GM18505 (cell line): ENCODE measurements around the gene SPAG5.
"Not testable (repeated sequence)": the region's sequence is repeated elsewhere in the genome, so short reads cannot be mapped to it uniquely, and the experiment has no call there.

Experiments
- ATAC-seq: cut with Tn5 transposase; IDR thresholded peaks from one replicate; pipeline ENCODE4 v1.9.1; 2021; ENCODE audit not compliant: unreplicated experiment
- POLR2A ChIP-seq: IDR thresholded peaks from 4 replicates; pipeline ENCODE4 v1.6.1; 2011; ENCODE audit warnings: borderline replicate concordance; ENCODE audit not compliant: insufficient read depth, insufficient read length; ENCODE audit errors: extremely low read depth

The SPAG5 gene

GRCh38 chr17:28623696-28624095 lies 24.9 kb upstream of the SPAG5 start:
- ATAC-seq = no peak
- TF ChIP-seq POLR2A = no peak

DNA sequence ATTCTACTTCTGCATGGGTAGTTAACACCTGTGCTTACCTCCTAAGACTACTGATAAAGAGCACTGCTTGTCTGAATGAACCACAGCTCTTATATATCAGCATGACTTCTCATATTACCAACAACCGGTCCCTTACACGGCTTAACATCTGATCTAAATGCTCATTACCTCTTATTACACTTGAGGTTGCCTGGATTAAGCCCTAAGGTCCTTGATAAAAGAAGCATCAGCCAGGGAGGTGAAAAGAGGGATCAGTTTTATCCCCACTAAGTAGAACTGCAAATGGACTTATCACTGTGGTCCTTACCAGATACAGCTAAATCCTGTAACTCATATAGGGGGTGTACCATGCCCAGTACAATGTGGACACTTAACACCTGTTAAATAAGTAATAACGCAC lies 23.4 kb upstream of the SPAG5 start:
- TF ChIP-seq POLR2A = no peak
- no peak for ATAC-seq

- no peak for TF ChIP-seq POLR2A
- no peak for ATAC-seq
Measured at GRCh38 chr17:28620010-28620409, 21.2 kb upstream of the SPAG5 start.

GRCh38 chr17:28618464-28618863 lies 19.6 kb upstream of the SPAG5 start:
- no peak for ATAC-seq
- no peak for TF ChIP-seq POLR2A

DNA sequence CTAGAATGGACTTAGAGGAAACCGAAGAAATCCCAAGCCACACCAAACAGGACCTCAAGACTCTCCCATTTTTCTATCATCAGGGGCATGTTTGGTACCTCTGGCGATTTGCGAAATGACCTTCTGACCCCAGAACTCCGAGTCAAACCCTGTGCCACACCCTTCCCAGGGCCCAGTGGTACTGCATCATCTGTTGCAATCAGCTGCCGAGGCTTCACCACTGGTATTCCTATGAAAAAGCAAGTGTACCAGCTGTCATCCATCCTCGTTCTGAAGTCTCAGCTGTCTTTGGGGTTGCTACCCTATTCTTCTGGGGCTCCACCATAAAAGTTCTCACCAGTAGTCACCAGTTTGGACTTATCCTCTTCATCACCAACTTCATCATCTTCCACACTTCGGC lies 17.5 kb upstream of the SPAG5 start:
- TF ChIP-seq POLR2A = no peak
- ATAC-seq = no peak

DNA sequence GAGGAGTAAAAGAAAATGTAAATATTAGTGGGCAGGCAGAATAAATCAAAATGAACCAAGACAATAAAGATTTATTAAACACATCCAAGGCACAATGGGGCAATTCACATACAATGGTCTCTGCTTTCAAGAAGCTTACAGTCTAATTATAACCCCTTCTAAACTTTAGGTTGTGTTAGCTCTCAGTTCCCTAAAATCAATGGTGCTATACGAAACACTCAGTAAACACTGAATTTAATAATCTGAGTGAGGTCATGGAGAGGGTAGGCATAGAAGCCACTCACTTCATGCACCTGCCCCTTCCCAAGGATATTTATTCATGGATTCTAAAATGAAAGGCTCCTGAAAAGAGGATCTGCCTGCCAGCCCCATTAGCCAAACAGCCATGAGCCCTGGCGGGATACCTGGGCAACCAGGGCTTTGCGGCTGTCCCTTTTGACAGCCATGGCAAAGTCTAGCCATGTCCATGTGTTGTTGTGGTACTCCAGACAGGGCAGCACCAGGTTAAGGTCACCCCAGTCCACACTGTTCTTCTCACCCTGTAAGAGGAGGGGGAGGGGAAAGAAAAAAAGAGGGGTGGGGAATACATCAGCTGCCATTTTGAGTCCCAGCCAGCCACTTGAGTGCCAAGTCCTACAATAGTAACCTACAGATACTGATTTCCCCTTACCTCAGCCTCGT lies 16.6 kb upstream of the SPAG5 start:
- no peak for ATAC-seq

GRCh38 chr17:28613931-28614381 lies 15.1 kb upstream of the SPAG5 start, which contains the start of gene RSKR:
TSS of gene RSKR (minus strand) at chr17:28614185. CDS start at chr17:28614161, 24 bp downstream.
- no peak for TF ChIP-seq POLR2A
- no peak for ATAC-seq

More for the DNA sequence above, 16.6 kb upstream of the SPAG5 start:
- no peak for TF ChIP-seq POLR2A

GRCh38 chr17:28612936-28613872 lies 14.4 kb upstream of the SPAG5 start:
- ATAC-seq = no peak
- no peak for TF ChIP-seq POLR2A

DNA sequence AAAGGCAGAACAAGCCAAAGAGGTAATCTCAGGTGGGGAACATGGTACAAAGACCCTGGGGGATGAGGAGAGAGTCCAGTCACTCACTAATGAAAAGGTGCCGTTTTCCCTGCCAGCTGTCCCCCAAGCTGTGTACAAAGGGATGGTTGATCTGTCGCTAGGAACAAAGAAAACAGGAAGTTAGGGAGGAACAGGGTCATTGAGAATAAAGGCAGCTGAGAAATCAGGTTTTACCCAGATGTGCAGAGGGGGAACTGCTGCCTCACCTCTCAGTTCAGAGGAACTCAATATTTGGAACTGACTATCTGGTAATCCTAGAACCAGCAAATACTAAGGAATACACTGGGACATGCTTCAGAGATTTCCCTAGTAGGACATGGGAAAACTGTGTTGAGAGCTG lies 13.7 kb upstream of the SPAG5 start:
- no peak for ATAC-seq
- no peak for TF ChIP-seq POLR2A

DNA sequence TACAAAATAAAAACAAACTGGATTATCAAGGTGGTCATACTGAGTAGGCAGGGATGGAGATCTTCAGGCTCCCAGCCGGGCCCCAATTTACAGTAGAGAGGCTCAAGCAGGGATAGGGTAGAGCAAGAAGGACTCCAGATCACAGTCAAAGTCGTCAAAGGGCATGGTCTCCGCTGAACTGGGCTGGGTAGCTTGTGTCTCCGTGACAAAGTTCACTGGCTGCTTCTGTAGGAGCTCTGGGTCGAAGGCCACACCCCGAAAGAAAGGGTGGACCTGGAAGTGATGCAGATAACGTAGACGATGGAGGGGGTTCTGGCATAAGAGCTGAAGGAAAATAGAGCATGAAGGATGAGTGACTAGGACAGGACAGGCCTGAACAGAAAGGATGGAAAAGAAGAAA lies 11.6 kb upstream of the SPAG5 start:
- no peak for TF ChIP-seq POLR2A
- ATAC-seq = no peak

GRCh38 chr17:28604031-28604430 lies 5.2 kb upstream of the SPAG5 start:
- ATAC-seq = not testable (repeated sequence)

GRCh38 chr17:28599311-28600184 lies 723 bp upstream of the SPAG5 start:
- TF ChIP-seq POLR2A = no peak
- ATAC-seq = peak; percentile 40

- no peak for TF ChIP-seq POLR2A
- ATAC-seq = no peak
Measured at GRCh38 chr17:28598389-28598788, 436 bp downstream of the SPAG5 start.

- no peak for TF ChIP-seq POLR2A
- ATAC-seq = no peak
Measured at GRCh38 chr17:28597606-28598383, 1.0 kb downstream of the SPAG5 start.
